HG03571 (cell line): ENCODE data around the gene PRSS36.
"Not testable (repeated sequence)": the region's sequence is repeated elsewhere in the genome, so short reads cannot be mapped to it uniquely, and the experiment has no call there.

Experiments
- ATAC-seq: cut with Tn5 transposase; IDR thresholded peaks from one replicate; pipeline ENCODE4 v1.9.1; 2021; ENCODE audit not compliant: unreplicated experiment

Gene PRSS36

DNA sequence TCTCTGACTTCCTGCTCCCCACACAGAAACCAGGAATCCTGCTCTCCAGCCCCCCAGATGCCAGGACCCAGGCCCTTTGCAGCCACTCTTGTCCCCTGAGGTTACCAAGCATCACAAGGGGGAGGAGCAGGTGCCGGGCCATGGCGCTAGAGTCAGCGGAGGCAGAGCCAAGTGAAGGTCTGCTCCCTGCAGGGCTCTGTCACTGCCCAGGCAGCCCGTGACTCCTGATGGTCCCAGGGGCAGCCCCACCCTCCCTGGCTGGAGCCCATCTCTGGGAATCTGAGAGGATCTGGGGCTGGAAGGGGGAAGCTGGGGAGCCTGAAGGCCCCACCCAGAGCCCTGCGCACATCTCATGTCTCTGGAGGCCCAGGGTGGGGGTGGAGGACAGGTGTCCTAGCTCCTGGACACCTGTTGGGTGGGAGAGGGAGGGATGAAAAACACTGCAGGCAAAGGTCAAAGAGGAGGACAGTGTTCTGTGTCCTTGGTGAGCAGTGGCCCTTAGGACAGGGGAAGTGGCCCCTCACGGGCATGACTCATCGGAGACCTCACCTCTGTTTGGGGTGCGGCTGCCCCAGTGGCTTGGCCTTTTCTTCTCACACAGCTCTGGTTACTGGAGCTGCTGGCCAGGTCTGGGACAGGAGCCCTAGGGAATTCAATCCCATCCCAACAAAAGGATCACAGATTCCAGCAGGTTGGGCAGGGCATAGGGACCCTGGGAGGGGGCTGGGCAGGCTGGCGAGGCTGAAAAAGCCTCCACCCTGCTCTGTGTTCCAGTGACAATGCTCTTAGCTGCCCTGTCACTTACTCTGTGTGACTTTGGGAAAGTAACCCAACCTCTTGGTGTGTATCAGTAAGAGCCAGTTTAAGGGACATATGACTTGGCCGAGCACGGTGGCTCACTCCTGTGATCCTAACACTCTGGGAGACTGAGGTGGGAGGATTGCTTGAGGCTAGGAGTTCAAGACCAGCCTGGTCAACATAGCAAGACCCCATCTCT is at the start of gene PRSS36:
Gene PRSS36 (minus strand): TSS at position 173 of the 997 bp plus-strand sequence. CDS start 31 bp downstream, at position 142.
- ATAC-seq = no peak

DNA sequence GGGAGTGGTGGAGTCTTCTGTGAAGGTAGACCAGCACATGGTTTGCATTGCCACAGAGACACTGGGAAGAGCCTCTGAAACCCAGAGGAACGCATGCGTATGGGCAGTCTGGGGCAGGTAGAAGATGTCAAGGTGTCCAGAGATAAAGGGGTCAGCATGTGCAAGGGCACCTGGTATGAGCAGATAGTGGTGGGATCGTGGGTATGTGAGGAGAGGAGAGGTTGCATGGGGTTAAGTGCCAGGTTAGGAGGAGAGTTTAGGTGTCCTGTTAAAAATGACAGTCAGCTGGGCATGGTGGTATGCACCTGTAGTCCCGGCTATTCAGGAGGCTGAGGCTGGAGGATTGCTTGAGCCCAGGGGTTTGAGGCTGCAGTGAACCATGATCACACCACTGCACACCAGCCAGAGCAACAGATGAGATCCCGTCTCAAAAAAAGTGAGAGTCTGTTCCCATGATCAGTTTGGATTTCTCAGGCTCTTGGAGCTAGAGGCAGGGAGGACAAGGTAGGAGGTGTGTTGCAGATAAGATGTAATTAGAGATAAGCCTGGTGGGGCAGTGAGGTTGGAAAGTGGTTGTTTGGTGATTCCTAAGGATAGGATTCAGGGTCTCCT is 49.7 kb upstream of the PRSS36 start:
- ATAC-seq = no peak

DNA sequence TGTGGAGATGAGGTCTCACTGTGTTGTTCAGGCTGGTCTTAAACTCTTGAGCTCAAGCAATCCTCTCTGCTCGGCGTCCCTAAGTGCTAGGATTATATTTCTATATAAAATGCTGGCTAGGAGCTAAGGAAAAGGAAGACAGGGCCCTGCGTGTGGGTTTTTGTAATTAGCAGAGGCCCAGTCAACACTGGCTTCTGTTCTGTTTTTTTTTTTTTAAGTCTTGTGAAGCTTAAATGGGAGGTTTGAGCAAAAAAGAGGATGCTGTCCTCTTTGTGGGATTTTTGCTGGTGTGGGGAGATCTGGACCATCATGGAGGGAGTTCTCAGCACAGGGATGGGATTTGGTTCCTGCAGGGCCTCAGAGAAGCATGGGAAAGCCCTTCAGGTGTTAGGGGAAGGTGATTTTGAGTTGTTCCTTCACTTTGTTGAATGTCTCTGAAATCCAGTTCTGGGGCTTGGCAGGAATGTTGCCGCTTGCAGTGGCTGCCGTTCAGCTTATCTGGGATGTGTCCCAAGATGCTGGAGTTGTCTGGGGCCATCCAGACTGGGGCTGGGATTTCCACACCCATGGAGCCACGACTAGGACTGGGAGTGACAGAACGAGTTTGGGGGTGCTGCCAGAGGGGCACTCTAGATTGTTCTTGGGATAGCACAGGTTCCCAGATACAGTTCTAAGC is 48.5 kb upstream of the PRSS36 start:
- no peak for ATAC-seq

DNA sequence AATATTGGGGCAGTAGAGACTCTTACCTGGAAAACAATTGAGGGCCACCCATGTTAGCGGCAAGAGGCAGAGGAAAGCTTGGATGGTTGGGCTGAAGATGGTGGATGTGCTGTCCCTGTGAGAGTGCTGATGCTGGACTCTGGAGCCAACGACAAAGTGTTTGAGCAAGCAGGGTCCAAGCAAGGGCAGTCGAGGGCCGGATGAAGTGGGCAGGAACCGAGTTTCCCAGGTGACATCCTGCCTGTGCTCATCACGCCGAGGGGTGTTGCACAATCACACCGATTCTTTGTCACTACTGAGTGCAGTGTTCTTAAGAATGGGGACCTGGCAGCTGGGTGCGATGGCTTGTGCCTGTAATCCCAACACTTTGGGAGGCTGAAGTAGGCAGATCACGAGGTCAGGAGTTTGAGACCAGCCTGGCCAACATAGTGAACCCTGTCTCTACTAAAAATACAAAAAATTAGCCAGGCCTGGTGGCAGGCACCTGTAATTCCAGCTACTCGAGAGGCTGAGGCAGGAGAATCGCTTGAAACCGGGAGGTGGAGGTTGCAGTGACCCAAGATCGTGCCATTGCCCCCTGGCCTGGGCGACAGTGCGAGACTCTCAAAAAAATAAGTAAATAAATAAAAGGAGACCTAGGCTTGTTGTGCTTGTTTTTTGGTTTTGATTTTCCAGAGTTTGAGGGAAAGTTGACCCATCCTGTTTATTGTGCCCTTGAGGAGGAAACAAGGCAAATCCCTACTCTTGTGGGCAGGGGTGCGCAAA is 46.6 kb upstream of the PRSS36 start:
- ATAC-seq = no peak

DNA sequence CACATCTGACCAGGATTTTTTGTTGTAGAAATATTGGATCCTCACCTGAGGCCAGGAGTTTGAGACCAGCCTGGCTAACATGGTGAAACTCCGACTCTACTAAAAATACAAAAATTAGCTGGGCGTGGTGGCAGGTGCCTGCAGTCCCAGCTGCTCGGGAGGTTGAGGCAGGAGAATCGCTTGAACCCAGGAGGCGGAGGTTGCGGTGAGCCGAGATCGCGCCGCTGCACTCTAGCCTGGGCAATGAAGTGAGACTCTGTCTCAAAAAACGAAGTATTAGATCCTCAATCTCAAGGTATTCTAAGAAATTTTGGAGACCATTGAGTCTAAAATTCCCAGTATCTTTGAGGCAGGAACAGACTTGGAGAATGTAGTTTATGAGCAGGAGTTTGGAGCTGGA is 46.0 kb upstream of the PRSS36 start:
- ATAC-seq = not testable (repeated sequence)

DNA sequence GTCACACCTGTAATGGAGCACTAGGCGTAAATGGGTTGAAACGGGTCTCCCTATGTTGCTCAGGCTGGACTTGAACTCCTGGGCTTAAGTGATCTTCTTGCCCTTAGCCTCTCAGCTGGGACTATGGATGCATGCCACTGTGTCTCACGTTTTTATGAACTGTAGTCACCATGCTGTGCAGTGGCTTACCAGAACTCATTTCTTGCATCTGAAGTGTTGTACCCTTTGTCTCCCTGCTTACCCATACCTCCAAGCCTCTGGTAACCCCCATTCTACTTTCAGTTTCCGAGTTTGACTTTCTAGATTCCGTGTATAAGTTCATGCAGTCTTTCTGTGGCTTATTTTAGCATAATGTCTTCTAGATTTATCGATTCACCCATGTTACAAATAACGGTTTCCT is 45.0 kb upstream of the PRSS36 start:
- ATAC-seq = no peak

DNA sequence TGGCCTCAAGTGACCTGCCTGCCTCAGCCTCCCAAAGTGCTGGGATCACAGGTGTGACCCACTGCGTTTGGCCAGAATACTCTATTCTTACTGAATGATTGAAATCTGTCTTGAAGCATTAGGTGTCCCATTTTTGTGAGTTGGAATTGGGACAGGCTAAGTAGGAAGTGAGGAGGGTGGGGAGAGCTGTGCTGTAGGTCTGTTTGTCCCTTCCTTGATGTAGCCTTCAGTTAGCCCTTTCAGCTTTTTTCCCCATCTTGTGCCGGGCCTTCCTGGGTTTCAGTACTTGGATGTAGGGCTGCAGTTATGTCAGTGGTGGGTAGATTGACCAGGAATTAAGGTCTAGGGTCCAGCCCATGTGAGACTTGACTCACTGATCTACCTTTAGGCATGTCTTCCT is 44.0 kb upstream of the PRSS36 start:
- no peak for ATAC-seq

DNA sequence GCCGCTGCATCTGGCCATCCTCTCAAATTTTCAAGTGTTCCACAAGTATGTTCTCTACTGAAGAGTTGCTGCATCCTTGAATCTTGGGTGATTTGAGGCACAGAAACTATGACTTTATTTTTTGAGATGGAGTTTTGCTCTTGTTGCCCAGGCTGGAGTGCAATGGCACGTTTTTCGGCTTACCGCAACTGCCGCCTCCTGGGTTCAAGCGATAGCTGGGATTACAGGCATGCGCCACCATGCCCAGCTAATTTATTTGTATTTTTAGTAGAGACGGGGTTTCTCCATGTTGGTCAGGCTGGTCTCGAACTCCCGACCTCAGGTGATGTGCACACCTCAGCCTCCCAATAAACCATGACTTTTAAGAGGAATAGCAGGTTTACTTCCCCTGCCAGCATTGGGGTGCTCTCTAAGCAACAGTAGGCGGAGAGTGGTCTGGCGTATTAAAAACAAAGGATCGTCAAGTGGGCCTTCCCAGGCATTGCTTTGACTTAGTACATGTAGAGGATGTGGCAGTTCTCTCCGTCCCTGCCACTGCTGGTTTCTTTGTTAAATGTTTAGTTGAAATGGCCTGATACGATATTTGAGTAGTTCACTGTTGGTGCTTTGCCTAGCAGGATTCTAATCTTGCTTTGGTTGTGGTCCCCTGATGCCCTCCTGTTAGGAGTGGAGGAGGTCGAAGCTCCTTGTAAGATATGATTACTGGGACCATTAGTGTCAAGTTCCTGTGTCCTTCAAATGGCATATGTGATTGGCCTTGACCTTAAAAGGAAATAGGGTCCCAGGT is 43.2 kb upstream of the PRSS36 start:
- no peak for ATAC-seq

DNA sequence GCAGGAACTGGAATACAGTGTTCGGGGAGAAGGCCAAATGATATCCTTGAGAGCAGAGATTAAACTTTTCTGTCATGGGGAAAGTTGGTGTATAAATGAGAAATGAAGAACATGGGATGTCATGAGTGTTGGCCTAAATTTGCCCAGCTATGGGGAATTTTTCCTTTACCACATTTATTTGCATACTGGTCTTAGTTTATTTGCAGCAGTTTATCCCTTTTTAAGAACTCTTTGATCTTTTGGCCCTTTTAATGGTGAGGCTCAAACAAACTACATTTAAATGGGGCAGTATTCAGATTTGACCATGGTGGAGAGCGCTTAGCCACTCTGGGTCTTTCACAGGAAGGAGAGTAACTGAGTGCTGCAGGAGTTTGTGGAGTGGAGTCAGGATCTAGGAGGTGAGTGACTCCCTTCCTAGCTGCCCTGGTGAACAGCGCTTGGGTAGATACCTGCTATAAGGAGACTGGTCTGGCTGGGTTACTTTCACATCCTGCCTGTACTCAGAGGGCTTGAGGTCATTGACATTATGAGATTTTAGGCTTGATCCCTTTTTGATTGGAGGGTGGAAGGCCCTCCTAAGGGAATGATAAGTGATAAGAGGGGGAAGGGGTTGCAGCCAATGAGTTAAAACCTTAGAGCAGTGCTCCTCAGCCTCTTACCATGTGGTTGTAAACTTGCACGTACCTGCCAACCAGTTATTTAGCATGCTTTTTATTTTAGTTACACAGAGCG is 42.0 kb upstream of the PRSS36 start:
- ATAC-seq = no peak

DNA sequence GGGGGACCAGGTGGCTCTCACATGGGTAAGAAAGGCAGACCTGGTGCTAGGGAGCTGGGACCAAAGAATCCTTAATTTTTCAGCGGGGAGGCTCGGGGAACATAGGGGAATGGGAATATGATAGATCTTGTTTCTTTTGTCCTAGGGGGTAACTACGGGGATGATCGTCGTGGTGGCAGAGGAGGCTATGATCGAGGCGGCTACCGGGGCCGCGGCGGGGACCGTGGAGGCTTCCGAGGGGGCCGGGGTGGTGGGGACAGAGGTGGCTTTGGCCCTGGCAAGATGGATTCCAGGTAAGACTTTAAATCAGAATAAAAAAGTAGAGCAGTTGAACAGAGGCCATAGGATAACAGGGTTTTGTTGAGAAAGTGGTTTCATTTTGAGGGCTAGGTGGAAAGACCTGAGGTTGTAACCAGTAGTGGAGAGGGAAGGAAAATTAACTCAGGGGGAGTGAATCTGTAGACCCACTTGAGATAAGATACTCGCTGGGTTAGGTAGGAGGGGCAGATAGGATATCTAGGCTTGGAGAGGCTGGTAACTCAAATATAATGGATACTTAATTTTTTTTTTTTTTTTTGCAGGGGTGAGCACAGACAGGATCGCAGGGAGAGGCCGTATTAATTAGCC is 41.1 kb upstream of the PRSS36 start:
- no peak for ATAC-seq

DNA sequence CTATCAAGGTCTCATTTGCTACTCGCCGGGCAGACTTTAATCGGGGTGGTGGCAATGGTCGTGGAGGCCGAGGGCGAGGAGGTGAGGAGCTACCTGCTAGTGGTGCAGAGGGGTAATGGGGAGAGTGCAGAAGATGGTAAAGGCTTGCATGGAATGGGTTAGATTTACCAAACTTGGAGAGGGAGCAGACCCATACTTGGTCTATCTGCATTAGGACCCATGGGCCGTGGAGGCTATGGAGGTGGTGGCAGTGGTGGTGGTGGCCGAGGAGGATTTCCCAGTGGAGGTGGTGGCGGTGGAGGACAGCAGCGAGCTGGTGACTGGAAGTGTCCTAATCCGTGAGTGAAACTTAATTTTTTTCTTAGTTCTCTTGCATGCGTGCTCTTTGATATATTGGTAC is 40.2 kb upstream of the PRSS36 start:
- no peak for ATAC-seq

DNA sequence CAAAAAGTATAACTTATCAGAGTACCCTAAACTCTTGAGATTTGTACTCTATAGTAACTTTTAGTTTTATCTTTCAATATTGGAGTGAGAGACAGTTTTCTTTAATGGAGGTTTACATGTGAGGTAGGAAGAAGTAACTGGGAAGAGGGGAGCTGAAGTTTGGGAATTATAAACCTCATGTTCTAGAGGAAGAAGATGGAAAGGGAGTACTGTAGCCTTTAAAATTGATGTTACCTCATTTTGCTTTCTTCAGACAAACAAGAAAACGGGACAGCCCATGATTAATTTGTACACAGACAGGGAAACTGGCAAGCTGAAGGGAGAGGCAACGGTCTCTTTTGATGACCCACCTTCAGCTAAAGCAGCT is 39.5 kb upstream of the PRSS36 start:
- no peak for ATAC-seq

DNA sequence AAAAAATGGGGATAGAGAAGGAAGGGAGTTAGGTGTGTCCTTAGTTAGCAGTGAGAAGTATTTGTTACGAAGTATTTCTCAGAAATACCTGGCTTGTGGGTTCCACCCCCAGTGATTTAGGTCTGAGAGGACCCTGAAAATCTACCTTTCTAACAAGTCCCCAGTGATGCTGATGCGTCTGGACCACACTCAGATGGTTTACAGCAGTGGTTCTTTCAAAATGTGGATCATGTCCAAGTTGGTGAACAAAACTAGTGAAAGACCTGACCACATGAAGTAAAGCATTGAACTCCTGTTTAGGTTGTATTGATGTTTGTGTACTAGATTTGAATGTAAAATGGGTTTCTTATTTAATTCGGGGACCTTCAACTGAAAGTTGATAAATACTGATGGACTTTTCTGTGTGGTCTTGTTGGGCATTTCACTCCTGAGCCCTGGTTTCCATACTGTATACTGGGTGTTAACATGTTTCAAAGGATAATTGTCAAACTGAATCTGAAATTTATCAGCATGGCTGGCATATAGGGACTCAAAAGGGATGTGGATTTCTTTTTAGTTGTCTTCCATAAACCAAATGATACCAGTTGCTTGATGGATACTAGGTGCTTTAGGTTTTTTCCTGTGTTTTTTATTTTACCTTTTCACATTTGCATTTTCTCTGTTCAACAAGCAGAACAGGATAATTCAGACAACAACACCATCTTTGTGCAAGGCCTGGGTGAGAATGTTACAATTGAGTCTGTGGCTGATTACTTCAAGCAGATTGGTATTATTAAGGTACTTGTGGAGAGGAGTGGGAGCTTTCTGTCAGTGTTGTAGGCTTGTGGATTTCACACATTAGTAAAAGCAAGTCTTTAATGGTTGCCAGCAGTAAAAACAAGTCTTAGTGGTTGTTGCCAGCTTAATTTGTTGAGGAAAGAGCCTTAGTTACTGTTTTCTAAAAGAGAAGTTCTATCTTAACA is 38.9 kb upstream of the PRSS36 start:
- no peak for ATAC-seq

DNA sequence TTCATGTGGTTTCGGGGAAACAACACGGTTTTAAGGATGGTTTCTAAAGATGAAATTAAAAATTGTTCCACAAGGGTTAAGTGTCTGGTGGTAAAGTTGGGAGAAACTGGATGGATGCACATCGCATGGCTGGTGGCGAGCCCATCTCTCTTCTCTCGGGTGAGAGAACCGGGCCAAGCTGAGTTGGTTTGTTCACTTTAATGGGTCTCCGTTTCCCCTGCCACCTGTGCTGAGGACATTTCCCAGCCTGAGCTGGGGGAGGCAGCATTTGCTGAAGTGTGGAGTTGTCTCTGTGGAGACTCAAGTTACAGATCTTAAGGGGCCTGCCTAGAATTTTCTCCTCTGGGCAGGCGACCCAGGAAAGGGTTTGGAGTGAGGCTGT is 37.9 kb upstream of the PRSS36 start:
- ATAC-seq = no peak

DNA sequence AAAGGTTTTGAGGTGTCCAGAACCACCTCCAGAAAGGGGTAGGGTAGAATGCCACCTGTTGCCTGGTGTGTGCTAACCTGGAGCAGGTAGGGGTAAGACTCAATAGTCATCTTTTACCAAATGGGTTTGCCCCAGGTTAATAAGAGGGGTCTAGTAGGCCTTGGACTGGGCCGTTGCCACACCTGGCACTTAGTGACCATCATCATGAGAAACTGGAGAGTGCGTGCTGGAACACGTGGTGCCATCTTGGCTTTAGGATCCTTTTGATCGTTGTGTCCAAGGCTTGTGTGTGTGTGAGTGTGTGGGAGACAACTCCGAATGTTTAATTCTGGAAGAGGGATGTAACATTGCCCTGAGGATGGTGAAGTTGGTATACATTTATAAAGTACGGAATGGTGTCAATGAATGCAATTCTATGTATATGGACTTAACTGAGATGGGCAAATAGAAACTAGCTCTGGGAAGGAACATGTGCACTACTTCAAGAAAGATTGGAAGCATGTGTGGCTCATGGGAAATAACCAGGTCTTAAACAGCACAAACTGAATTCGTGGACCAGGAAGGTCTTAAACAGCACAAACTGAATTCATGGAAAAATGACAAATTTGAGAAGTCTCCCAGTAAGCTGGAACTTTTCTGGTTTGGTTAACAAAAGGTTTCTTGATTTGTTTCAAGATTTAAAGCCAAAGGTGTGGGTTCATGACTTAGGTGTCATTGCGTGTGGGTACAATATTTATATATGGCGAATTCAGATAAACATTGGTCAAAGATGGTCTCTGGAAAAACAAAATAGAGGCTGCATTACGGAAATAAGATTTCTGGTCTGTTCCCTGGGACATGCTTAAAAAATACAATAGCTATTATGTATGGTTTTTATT is 37.3 kb upstream of the PRSS36 start:
- no peak for ATAC-seq

DNA sequence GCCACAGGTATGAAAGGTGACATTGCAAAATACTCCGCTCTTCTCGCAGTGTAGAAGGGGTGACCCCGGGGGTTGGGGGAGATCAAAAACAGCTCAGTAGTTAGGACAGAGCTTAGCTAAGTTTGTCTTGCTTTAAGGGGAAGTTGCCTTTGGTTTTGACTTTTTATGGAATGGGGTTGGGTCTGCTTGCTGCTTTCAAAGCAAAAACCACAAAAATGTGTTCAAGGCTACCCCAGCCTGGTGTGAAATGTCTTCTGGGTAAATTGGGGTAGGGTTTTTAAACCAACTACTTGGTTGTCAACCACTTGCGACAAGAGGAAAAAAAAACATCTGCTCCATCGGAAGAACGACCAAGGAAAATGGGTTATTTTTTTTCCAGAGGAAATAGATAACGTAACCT is 36.3 kb upstream of the PRSS36 start:
- ATAC-seq = no peak

DNA sequence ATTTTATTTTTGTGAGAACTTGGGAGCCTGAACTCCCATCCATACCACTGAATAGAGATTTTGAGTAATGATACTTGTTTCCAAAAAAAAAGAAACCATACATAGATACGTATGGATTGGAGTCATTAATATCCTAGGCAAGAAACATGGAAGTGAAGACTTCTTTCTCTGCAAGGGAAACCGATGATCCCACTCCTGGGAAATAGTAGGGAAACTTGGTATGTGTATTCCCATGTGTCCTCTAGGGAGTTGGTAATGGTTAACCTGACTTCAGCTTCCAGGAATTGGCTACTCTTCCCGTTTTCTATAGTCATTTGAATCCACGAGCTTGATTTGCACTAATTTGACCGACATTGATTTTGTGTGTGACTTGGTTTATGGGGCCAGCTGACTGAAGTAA is 35.5 kb upstream of the PRSS36 start:
- no peak for ATAC-seq
